ENCODE data around the gene ASPN.
"Not testable (repeated sequence)": the region's sequence is repeated elsewhere in the genome, so short reads cannot be mapped to it uniquely, and the experiment has no call there.

- TF ChIP-seq ZBTB42 (CRISPR knock-in tag; IDR thresholded peaks at IDR 0.05); ZNF282 (IDR thresholded peaks at IDR 0.05; ENCODE audit: partially characterized antibody); CTCF (CRISPR knock-in tag; IDR thresholded peaks at IDR 0.05); HDAC1 (CRISPR knock-in tag; IDR thresholded peaks at IDR 0.05); RAD51 (IDR thresholded peaks at IDR 0.05; ENCODE audit: borderline replicate concordance); SPEN (CRISPR knock-in tag; IDR thresholded peaks at IDR 0.05; ENCODE audit: low read depth); ZSCAN22 (CRISPR knock-in tag; IDR thresholded peaks at IDR 0.05): not testable (repeated sequence)
Measured at GRCh38 chr9:92411157-92411556, 71.1 kb downstream of the ASPN start.

All from HepG2 (cell line).